Panc1 (cell line): ENCODE data around the gene FFAR3.

Source experiments
- CTCF ChIP-seq: fragments of 450-650 bp; IDR thresholded peaks from 2 replicates; pipeline ENCODE4 v1.5.1; 2017; ENCODE audit warnings: mild to moderate bottlenecking
- POLR2AphosphoS5 ChIP-seq: IDR thresholded peaks from 2 replicates; pipeline ENCODE4 v1.6.1; 2012; ENCODE audit warnings: mild to moderate bottlenecking, low read depth, low read length, moderate library complexity
- SIN3A ChIP-seq: IDR thresholded peaks from 2 replicates; pipeline ENCODE4 v1.6.1; 2012; ENCODE audit warnings: low read depth, mild to moderate bottlenecking, low read length, moderate library complexity, borderline replicate concordance; ENCODE audit not compliant: insufficient read depth
- TCF7L2 ChIP-seq: IDR thresholded peaks from 2 replicates; pipeline ENCODE4 v1.6.1; 2011; ENCODE audit warnings: mild to moderate bottlenecking, low read depth, low read length, inconsistent platforms
- TF ChIP-seq, protein P1 (sequence below), 2 experiments: IDR thresholded peaks; 2 replicates each; pipeline ENCODE4 v1.6.1; 2011 to 2012; ENCODE audit warnings: low read depth in 2 of 2, control low read depth in 1 of 2, low read length in 1 of 2, mild to moderate bottlenecking in 1 of 2, moderate library complexity in 1 of 2; ENCODE audit not compliant: insufficient read depth in 1 of 2

GRCh38 chr19:35329323-35329722, 28.9 kb upstream of the FFAR3 start:
- TF ChIP-seq CTCF, result no peak
- TF ChIP-seq POLR2AphosphoS5, result no peak
- TF ChIP-seq SIN3A, result no peak
- TF ChIP-seq, protein P1, sequence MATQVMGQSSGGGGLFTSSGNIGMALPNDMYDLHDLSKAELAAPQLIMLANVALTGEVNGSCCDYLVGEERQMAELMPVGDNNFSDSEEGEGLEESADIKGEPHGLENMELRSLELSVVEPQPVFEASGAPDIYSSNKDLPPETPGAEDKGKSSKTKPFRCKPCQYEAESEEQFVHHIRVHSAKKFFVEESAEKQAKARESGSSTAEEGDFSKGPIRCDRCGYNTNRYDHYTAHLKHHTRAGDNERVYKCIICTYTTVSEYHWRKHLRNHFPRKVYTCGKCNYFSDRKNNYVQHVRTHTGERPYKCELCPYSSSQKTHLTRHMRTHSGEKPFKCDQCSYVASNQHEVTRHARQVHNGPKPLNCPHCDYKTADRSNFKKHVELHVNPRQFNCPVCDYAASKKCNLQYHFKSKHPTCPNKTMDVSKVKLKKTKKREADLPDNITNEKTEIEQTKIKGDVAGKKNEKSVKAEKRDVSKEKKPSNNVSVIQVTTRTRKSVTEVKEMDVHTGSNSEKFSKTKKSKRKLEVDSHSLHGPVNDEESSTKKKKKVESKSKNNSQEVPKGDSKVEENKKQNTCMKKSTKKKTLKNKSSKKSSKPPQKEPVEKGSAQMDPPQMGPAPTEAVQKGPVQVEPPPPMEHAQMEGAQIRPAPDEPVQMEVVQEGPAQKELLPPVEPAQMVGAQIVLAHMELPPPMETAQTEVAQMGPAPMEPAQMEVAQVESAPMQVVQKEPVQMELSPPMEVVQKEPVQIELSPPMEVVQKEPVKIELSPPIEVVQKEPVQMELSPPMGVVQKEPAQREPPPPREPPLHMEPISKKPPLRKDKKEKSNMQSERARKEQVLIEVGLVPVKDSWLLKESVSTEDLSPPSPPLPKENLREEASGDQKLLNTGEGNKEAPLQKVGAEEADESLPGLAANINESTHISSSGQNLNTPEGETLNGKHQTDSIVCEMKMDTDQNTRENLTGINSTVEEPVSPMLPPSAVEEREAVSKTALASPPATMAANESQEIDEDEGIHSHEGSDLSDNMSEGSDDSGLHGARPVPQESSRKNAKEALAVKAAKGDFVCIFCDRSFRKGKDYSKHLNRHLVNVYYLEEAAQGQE (IDR thresholded peaks at IDR 0.05; ENCODE audit: insufficient read depth in 1 of 2, low read depth in 2 of 2, low read length in 1 of 2), result no peak
- no peak for TF ChIP-seq TCF7L2
